NCI-H82 (cell line): ENCODE results near the gene ATP13A3.

ENCODE experiments used
- DNase-seq: peaks from one replicate; lab custom pipeline; 2025; lab: John Stamatoyannopoulos, UW

ATP13A3 gene

DNA sequence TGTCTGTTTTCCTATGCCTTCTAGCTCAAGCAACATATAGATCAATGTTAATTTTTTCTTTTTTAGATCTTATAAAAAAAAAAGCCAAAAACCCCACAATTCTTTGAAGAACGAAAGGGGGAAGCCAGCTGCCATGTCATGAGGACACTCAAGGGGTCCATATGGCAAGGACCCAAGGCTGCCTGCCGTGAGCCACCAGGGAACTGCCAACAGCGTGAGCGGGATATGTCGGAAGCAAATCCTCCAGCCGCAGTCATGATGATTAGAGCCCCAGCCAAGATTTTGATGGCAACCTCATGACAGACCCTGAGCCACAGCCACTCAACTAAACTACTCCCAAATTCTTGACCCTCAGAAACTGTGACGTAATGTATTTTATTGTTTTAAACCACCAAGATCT is 94.2 kb downstream of the ATP13A3 start:
- no peak for DNase-seq

DNA sequence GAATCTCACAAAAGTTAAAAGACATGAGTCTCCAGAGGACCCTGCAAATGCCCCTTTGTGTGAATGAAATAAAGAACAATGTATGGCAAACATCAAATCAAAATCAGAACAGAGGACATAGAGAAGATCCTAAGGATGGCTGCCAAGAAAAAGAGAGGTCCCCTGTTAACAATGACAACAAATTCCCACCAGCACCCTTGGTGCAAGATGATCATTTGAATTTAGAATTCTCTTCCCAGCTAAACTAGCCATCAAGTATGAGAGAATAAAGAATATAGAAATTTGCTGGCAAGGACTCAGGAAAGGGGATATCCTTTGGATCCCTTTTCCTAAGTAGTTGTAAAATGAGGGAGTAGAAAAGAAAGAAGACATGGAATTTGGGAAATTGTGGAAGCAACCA is 96.0 kb downstream of the ATP13A3 start:
- no peak for DNase-seq

DNA sequence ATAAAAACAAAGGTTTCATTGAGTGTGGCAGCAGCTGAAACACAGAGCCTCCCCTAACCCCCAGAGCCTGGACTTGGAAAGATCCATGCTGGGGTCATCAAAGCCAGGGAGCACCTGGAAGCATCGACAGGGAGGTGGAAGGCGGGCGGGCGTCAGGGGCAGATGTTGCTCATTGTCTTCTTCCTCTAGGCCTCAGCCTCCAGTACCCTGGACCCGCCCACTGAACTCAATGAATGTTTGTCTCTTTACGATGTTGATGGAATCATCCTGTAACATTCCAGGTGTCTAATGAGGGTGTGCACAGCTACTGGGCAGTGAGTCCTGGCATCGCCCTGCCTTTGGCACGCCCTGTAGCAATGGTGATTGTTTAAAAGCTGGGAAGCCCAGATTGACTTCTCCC is 97.5 kb downstream of the ATP13A3 start:
- no peak for DNase-seq

DNA sequence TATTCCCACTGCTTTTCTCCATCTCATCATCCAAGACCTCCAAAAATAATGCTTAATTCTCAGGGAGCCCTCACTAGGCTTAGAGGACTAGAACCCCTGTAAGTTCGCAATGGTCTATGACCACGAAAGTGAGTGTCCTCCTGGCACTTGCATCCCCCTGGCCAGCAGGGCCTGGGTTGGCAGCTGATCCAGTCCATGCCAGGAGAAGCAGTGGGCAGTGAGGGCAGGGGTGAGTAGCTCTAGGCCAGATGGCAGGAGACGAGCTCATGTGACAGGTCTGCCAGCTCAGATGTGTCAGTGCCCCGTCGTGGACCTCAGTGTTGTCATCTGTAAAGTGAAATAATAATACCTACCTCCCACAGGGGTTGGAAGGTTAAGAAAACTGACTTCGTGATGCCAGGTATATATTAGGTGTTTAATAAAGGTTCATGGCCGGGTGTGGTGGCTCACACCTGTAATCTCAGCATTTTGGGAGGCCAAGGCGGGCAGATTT is 98.8 kb downstream of the ATP13A3 start:
- DNase-seq: no peak

DNA sequence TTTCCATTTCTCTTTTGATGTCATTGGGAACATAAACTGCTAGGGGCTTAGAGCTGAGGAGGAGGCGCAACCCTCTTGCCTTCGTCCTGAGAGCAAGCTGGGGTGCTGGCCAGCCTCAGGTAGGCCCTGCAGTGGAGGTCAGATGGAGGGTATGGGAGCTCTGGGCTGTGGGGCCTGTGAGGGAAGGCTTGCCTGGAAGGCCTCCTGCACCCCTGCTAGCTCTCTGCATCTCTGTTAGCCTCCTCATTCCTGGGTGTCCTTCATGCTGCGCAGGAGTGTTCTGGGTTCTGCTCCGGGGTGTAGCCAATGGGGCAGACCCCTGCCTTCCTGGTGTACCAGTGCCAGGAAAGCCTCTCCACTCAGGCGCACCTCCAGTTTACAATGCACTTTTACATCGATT is 99.5 kb downstream of the ATP13A3 start:
- no peak for DNase-seq

DNA sequence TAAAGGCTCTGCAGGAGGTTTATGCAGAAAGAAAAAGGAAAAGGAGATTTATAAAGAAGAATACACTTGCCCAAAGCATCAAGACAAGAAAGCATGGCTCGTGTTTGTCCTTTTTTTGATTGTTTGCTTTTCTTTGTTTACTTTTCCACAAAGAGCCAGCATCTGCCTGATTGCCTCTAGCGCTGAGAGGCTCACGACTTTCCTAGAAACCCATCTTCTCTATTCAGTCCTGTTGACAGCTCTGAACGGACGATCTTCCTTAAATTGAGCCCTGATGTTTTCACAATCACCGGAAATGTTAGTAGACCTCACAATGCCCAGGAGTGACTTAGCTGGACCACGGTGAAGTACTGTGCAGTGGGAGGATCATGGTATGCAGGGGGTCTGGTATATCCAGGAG is 100.2 kb downstream of the ATP13A3 start:
- no peak for DNase-seq

DNA sequence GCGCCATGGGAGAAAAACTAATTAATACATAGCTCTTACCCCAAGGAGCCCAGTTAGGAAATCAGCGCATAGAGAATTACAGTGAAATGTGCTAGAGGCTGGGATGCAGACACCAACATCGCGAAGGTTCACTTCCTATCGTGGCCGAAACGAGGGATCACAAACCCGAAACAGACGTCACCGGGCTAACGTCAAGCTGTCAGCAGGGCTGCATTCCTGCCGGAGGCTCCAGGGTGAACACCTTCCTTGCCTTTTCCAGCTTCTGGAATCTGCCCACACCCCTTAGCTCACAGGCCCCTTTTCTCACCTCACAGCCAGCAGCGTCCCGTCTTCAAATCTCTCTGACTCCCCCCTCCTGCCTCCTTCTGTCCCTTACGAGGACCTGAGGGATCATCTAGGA is 100.7 kb downstream of the ATP13A3 start:
- DNase-seq: peak; percentile 73

DNA sequence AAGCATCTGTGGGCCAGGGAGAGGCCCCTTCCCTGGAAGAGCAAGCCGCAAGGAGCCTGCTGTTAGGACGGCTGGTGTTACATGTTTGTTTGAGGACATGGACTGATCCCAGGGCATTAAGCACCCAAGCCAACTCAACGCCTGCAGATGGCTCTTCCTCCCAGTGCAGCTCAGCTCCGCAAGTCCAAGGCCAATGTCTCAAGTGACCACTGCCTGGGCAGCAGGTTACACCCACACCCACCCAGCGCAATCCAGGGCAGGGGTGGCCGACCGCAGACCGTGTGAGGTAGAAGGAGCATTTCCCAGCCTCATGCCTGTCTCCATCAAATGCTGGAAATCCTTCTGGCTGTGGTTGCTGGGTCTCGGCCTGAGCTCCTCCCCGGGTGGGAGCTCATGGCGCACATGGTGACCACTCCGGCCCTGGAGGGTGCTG is 102.2 kb downstream of the ATP13A3 start:
- no peak for DNase-seq

DNA sequence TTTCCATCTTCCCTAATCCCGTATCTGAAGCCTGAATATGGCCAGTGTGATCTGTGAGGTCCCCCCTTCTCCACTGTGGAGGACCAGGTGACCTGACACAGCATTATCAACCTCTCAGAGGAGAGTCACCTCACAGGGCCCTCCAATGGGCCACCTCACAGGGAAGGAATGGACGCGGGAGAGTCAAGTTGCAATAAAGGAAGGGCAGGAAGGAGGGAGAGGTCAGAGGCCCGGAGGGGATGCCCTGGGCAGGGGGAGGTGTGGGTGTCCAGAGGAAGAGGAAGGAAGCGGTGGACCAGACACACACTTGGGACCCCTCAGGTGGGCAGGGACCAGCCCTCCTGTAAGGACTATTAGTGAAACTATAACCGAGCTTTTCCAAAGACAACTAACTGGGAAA is 102.6 kb downstream of the ATP13A3 start:
- no peak for DNase-seq

DNA sequence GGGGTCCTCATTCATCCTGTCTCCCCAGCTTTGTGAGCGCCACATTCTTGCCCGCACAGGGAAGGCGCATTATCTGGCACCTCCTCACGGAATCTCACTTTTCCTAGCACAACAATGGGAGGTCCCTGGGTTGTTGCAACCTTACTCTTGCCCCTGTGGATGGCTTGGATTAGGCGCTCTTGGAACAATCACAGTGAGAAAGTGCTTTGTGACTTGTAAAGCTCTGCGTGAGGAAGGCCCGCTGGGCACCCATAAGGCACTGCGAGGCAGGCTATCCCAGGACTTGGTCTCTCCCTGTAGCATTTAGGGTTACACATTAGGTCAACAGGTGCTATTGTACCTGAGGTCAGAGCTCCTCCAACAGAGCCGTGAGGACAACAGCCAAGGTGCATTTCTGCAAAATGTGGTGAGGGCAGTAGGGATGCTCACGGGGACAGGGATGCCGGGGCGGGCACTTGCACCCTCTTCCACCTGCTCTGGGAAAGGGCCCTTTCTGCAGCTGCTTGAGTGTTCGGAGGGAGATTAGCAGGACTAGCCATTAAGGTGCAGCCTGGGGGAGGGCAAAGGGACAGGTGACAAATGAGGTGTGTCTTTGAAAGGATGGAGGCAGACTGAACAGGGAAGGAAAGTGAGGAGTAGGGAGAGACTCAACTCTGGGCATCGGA is 103.4 kb downstream of the ATP13A3 start:
- DNase-seq: no peak

DNA sequence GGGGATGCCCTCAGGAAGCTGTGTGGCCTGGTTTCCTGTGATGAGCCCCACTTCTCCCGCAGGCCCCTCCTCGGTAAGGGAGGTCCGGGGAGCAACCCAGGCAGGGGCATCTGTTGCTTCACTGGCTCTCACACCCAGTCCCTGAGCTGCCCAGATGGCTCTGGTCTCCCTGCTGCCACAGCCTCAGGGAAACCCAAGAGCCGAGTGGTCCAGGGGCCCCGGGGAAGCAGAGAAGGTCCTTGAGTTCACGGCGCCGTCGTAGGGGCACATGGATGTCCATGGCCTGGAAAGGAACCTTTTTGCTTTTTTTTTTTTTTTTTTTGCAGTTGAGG is 103.9 kb downstream of the ATP13A3 start:
- DNase-seq: no peak

DNA sequence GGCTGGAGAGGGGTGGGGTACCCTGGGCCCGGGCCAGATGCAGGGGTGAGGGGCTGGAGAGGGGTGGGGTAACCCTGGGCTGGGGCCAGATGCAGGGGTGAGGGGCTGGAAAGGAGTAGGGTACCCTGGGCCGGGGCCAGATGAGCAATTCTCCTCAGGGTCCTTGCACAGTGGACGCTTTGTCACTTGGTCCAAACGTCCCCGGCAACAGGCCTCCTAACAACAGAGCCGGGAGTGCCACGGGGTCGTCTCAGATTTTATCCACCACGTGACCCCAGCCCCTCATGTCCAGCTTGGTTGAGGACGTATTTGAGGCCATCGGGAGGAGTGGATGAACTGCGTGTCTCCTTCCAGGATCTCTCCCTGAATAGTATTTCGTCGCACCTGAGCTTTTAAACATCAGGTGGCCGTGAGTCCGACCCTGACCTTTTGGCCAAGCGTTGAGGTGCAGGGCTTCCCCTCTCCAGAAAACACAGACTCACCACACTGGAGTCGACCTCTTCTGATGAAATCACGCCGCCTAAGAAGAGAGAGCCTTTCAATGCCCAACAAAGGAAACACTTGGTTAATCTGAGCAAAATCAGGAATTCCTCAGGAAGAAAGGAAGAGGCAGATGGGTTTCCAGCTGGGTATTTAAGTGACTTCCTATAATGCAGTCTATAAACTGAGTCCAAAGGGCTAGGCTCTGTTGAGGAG is 104.5 kb downstream of the ATP13A3 start:
- no peak for DNase-seq

DNA sequence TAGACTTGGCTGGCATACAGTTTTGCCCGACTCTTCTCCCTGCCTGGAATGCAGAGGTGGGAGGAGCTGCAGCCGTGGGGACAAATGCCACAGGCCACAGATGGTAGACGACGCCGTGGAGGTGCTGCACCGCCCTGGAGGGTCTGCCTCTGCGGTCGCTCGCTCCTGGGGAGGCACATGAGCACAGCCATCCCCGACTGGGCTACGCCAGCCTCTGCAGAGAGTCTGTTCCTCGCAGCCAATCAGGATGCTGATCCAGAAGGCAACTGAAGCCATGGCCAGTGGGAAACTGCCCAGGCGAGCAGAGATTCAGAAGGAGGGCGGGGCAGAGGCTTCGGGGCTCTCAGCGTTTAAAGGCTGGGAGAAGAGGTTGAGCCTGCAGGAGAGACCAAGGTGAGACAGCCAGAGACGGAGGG is 105.3 kb downstream of the ATP13A3 start:
- no peak for DNase-seq

DNA sequence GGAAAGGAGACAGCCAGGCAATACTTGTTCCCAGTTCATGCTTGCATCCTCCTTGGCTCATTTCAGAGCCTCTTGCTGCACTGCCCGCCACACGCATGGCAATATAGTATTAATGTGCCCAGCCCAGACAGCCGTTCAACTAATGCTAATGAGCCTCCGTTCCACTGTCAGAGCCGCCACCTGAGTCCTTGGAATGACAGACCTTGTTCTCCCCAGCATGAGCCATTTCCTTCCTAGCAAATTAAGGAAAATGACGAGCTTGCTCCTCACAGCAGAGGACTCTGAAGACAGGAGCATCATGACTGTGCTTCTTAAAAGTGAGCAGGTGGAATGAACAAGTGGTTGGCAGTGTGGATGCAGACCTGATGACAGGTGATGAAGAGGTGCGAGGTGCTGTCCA is 106.5 kb downstream of the ATP13A3 start:
- no peak for DNase-seq

DNA sequence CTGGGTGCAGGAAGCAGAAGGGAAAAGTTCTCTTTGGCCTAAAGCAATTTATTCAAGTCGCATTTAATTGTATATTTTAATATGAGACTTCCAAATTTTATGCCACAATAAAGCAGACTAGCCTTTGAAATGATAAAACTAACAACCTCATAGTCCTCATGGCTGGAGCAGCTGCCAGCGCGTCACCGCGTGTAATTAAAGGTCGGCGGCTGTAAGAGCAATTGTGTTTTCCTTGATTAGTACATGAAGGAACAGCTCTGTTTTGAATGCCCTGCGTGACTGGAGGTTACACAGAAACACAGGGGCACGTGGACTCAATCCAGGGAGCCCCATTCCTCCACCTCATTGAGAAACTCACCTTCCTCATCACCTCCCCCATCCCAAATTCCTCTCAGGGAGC is 107.2 kb downstream of the ATP13A3 start:
- DNase-seq: no peak

DNA sequence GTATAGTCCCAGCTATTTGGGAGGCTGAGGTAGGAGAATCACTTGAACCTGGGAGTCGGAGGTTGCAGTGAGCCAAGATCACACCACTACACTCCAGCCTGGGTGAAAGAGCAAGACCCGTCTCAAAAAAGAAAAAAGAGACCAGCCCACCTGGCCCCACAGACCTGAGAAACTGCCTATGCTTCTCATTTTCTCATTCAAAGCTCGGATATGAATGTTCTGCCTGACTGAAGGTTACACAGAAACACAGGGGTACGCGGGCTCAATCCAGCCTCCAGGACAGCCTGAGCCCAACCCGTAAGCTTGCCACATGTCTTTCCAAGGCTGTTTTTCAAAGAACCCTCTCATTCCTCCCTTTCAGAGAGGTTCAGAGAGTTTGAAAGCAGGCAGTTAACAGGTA is 107.6 kb downstream of the ATP13A3 start:
- no peak for DNase-seq

DNA sequence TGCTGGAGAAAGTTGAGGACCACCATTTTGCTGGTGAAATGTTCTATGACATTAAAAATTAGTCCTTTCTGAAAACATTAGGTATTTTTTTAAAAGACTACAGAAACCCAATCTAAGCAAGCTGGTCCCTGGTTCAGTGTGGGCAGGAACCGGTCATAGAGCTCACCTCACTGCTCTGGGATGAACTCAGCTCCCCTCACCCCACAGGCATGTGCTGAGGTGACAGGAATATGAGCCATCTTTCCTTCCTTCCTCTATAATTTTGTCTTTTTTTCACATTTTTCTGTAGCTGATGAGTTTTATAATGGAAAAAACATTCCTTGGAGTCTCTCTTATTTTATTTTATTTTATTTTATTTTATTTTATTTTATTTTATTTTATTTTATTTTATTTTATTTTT is 109.1 kb downstream of the ATP13A3 start:
- no peak for DNase-seq

DNA sequence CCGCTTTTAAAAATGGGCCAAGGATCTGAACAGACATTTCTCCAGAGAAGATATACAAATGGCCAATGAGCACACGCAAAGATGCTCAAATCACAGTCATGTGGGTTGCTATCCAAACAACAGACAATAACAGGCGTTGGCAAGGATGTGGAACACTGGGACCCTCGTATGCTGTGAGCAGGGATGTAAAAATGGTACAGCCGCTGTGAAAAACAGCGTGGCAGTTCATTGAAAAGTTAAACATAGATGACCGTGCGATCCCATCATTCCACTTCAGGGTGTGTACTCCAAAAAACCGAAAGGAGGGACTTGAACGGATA is 110.6 kb downstream of the ATP13A3 start:
- no peak for DNase-seq

DNA sequence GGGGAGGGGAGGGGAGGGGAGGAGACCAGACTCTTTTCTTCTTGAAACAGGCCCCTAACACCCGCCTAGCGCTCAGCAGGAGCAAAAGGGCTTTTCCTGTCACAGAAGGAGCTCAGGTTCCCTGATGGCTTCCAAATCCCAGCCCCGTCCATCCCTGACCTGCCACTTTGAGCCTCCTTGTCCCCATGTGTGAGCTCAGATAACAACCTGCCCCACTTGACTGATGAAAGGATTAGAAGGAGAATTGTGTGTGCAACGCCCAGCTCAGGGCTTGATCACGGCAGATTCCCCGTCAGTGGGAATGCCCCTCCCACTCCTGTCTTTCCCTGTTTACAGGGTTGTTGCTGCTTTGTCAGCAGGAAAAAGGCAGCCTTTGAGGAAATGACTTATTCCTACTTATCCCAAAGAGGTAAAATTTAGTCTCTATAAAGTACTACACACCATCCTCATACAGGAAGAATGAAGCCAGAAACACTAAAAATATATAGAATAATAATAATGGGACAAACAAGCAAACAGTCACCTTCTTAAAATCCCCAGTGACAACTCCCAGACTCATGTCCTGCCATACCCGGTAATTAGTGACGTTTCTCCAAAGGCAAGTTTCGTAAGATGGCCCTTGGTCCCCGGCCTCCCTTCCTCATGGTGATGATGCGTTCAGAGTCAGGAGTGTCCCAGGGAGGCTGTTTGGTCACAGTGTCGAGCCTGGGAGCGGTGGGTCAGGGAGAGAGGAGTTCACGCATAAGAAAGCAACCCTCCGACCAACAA is 111.1 kb downstream of the ATP13A3 start:
- peak; percentile 94 for DNase-seq

DNA sequence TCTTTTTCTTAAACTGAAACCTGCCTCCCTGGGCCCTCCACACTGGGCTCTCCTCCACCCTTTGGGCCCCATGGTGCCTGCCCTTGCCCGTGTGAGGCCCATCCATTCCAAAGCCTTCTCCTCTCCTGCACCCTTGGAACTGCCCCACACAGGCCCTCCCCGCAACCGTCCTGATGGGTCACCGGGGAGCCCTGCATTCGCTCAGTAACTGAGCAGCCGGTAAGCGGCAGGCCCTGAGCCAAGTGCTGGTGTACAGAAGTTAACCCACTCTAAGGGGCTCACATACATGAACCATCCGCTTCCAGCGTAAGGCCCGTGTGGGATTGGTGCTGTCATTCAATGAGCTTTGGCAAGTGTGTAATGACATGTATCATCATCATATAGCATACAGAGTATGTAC is 111.9 kb downstream of the ATP13A3 start:
- DNase-seq: no peak

DNA sequence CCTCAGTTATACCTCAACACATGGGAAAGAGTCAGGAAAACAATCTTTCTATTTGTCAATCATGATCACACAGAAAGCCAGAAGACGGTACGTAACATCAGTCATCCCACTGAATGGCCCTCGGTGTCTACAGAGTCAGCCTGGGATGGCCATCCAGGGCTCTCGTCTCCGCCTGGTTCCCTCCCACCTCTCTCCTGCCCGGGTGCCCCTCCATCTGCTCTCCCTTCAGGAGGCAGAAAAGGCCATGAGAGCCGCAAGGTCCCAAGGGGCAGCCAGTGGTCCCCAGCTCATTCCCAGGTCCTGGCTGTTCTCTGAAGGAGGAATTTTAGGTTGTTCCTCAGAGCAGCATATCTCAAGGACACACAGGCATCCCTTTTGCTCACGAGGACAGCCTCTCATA is 112.9 kb downstream of the ATP13A3 start:
- peak; percentile 47 for DNase-seq

DNA sequence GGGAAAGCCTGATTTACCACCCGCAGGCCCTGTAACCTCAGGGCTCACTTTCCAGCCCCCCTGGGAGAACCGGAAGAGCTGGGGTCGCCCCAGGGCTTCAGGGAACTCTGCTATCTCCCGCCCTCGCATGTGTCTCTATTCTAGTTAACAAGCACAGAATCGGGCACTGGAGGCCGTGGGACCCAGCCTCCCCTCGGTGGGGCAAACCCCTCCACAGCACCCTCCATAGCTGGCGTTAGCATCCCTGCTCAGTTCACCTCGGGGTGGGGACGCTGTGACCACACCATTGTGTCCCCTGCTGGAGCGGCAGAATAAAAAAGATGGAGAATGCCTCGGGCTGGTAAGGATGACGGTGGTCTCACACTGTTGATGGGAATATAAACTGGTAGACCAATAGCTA is 113.8 kb downstream of the ATP13A3 start:
- no peak for DNase-seq

DNA sequence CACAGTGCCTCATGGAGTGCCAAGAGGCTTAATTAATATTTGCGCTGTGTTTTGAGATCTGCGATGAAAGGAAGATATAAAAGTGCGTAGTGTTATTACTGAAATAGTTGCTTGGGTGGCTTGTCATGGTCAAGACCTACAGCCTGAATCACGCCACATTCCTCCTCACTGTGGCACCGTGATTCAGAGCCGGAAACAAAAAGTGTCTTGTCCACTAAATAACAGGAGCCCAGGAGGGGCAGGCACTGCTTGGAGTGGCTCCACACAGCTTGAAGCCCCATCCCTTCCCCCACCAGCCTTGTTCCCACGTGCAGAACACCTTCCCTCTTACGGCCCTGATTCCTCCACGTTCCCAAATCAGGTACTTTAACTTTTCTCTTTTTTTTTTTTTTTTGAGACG is 116.0 kb downstream of the ATP13A3 start:
- no peak for DNase-seq
